PC-3 (cell line): ENCODE measurements around the gene PNLIPRP2.

ENCODE experiments used
- EZH2 ChIP-seq: fragments of 300-600 bp; sonication (generic); IDR thresholded peaks from one replicate; pipeline ENCODE4 v1.6.1; 2017; ENCODE audit warnings: antibody characterized with exemption, mild to moderate bottlenecking, low read length; ENCODE audit not compliant: unreplicated experiment
- EZH2phosphoT487 ChIP-seq: fragments of 300-600 bp; sonication (generic); IDR thresholded peaks from 2 replicates; pipeline ENCODE4 v1.6.1; 2018; ENCODE audit warnings: mild to moderate bottlenecking, antibody characterized with exemption, low read length, borderline replicate concordance
- TF ChIP-seq, protein P1 (sequence below): fragments of 300-600 bp; sonication (generic); conservative IDR thresholded peaks from 2 replicates; pipeline ENCODE4 v1.5.1; 2017; ENCODE audit warnings: antibody characterized with exemption, low read depth, mild to moderate bottlenecking, low read length

DNA sequence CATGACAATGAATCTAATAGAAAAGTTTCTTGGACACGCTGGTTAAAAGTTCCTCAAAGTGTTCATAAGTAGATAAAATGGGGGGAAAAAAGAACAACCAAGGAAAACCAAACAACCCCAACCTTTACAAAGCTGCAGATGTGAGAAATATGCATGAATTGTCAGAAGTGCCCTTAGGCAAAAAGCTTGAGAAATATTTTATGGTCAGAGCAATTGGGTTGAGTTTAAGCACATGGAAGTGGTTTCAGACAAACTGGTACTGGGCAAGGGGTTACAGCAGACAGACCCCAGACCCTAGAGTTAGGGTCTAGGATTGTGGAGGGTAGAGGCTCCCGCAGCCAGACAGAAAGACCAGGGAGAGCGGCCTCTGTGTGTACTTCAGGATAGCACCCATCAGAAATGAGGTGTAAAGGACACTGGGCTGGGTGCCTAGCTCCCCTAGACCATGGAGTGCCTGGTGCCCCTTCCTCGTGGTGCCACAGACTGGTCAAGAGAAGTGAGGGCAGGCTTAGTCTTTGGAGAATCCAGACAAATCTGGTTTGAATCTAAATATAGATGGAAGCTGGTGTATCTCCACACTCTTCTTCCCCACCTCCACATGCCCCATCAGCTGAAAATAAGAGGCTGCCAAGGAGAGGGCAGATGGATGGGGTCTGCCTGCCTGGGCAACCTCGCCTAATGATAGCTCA, 37.3 kb downstream of the PNLIPRP2 start:
- TF ChIP-seq, protein P1, sequence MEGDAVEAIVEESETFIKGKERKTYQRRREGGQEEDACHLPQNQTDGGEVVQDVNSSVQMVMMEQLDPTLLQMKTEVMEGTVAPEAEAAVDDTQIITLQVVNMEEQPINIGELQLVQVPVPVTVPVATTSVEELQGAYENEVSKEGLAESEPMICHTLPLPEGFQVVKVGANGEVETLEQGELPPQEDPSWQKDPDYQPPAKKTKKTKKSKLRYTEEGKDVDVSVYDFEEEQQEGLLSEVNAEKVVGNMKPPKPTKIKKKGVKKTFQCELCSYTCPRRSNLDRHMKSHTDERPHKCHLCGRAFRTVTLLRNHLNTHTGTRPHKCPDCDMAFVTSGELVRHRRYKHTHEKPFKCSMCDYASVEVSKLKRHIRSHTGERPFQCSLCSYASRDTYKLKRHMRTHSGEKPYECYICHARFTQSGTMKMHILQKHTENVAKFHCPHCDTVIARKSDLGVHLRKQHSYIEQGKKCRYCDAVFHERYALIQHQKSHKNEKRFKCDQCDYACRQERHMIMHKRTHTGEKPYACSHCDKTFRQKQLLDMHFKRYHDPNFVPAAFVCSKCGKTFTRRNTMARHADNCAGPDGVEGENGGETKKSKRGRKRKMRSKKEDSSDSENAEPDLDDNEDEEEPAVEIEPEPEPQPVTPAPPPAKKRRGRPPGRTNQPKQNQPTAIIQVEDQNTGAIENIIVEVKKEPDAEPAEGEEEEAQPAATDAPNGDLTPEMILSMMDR, result no peak
- no peak for TF ChIP-seq EZH2phosphoT487
- no peak for TF ChIP-seq EZH2
